Astrocyte of the cerebellum (primary cell): ENCODE measurements around the gene PPIL6.
A peak's percentile ranks its signal among the peaks of the same experiment; 100 is the strongest.

Experiments used
- DNase-seq: peaks from one replicate; pipeline ENCODE4 v3.0.0-alpha.2; 2011; ENCODE audit warnings: low read depth
- H3K4me3 ChIP-seq: 2 replicates; pipeline ENCODE4 v1.5.1; 2011; ENCODE audit warnings: mild to moderate bottlenecking, low read depth, low read length, moderate library complexity
- in situ Hi-C: cut with HindIII; loops from 2 replicates; pipeline ENCODE4 v1.10.0; 2017; ENCODE audit warnings: low sequenced_read_pairs
- TF ChIP-seq, protein P1 (sequence below): IDR thresholded peaks from 2 replicates; pipeline ENCODE4 v1.5.1; 2012; ENCODE audit warnings: low read length, low read depth, moderate library complexity, mild to moderate bottlenecking; ENCODE audit errors: missing control alignments

The PPIL6 gene

GRCh38 chr6:109446072-109446471, 5.6 kb upstream of the PPIL6 start:
- TF ChIP-seq, protein P1, sequence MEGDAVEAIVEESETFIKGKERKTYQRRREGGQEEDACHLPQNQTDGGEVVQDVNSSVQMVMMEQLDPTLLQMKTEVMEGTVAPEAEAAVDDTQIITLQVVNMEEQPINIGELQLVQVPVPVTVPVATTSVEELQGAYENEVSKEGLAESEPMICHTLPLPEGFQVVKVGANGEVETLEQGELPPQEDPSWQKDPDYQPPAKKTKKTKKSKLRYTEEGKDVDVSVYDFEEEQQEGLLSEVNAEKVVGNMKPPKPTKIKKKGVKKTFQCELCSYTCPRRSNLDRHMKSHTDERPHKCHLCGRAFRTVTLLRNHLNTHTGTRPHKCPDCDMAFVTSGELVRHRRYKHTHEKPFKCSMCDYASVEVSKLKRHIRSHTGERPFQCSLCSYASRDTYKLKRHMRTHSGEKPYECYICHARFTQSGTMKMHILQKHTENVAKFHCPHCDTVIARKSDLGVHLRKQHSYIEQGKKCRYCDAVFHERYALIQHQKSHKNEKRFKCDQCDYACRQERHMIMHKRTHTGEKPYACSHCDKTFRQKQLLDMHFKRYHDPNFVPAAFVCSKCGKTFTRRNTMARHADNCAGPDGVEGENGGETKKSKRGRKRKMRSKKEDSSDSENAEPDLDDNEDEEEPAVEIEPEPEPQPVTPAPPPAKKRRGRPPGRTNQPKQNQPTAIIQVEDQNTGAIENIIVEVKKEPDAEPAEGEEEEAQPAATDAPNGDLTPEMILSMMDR, result no peak
- in situ Hi-C loops, result no loop called here
- DNase-seq, result no peak
- no peak overlapping the region for H3K4me3 ChIP-seq

GRCh38 chr6:109445382-109445781, 5.0 kb upstream of the PPIL6 start:
- H3K4me3 ChIP-seq, result no peak overlapping the region
- TF ChIP-seq, protein P1, result no peak
- in situ Hi-C loops, result no loop called here
- no peak for DNase-seq

DNA sequence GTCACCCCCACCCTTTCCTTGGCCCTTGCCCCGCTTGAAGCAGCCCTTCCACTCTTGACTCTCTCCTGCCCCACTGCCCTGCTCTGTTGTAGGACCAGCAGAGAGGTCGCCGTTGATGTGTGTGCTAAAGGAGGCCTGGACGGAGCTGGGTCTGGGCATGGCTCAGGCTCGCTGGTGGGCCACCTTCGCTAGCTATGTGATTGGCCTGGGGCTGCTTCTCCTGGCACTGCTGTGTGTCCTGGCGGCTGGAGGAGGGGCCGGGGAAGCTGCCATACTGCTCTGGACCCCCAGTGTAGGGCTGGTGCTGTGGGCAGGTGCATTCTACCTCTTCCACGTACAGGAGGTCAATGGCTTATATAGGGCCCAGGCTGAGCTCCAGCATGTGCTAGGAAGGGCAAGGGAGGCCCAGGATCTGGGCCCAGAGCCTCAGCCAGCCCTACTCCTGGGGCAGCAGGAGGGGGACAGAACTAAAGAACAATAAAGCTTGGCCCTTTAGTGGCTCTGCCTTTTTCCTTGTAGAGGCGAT, 3.1 kb upstream of the PPIL6 start:
- no peak for DNase-seq
- in situ Hi-C loops, result no loop called here
- no peak overlapping the region for H3K4me3 ChIP-seq
- TF ChIP-seq, protein P1, result no peak

GRCh38 chr6:109442393-109442924, 2.0 kb upstream of the PPIL6 start:
- H3K4me3 ChIP-seq, result no peak overlapping the region
- in situ Hi-C loops, result no loop called here
- TF ChIP-seq, protein P1, result no peak
- no peak for DNase-seq

GRCh38 chr6:109441069-109441816, 815 bp upstream of the PPIL6 start:
- H3K4me3 ChIP-seq, result peak overlapping the region; percentile 86
- in situ Hi-C loops, result no loop called here
- DNase-seq, result no peak
- TF ChIP-seq, protein P1, result peak; percentile 49

DNA sequence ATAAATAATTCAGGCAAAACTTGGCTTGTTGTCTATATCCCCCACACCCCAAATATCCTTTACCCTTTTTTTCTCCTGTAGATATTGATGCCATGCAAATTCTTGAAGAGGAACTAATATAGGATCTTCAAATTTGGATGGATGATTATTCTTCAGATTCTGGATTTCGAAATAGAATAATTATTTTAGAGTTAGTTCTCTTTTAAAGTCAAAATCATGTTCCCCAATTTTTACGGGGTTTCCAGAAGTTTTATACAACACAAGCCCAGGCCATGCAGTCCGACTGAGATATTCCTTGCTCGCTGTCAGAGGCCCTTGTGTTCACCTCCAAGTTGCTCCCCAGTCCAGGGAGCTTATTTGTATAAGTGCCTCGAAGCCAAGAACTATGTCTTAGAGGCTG, 4.4 kb downstream of the PPIL6 start:
- TF ChIP-seq, protein P1, result no peak
- no peak overlapping the region for H3K4me3 ChIP-seq
- in situ Hi-C loops, result no loop called here
- no peak for DNase-seq
